Stimulated activated CD8-positive, alpha-beta memory T cell treated with anti-CD3 and anti-CD28 coated beads, Interleukin-7, amount 100 ng/mL, for 24 hours (primary cell): Measurements from ENCODE around the gene TOR1A.
"Not testable (repeated sequence)": the region's sequence is repeated elsewhere in the genome, so short reads cannot be mapped to it uniquely, and the experiment has no call there.

ENCODE experiments used
- DNase-seq: peaks from one replicate; pipeline ENCODE4 v3.0.0-alpha.2; 2020; ENCODE audit warnings: low read depth

The TOR1A gene

DNA sequence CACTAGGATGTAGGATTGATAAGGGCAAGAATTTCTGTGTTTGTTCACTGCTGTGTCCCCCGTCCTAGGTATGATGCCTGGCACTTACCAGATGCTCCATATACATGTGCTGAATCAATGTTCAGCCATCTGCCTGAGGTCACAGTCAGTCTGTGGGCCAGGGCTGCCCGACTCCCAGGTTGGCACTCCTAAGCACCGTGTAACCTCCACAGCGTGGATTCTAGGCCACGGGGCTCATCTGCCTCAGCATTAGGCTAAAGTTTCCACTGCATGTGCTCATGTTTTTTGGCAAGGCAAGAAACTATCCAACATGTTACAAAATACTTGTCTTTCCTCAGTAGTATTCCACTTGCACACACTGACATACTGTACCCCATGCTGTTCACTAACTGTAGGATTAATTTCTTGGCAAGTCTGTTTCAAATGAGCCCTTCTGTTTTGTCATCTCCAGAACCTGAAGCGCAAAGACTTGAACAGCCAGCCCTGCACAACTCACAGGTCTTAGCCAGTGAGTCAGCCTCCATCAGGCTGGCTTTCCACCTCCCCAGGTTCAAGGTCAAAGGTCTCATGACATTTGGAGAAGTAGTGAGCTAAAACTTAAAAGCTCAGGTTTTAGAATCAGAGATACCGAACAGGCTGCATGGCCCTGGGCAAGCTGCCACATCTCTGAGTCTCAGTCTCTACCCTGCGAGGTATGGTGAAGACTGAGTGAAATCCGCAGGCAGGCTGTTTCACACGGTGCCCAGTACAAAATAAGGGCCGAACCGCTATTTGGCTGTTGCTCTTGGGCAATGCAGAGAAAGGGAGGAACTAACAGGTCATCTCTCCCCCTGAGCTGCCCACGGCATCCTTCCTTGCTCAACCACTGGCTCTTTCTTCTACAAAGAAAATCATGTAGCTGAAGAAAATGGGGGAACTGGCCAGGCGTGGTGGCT, 7.2 kb downstream of the TOR1A start:
- no peak for DNase-seq

DNA sequence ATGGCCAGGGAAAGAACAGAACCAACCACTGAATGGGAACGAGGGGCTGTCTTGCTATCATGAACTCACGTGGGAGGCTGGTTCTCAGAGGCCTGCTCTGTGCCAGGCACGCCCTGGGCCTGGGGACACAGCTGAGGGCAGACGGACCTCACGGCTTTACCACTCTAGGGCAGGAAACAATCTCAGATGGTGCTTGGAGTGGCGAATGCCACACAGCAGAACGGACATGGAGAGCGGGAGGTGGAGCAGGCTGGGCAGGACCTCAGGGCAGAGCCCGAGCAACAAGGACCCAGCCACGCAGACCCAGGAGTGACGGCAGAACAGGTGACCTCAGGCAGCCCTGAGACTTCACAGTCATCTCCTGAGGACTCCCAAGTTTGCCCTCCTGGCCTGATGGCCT, 8.7 kb downstream of the TOR1A start:
- no peak for DNase-seq

DNA sequence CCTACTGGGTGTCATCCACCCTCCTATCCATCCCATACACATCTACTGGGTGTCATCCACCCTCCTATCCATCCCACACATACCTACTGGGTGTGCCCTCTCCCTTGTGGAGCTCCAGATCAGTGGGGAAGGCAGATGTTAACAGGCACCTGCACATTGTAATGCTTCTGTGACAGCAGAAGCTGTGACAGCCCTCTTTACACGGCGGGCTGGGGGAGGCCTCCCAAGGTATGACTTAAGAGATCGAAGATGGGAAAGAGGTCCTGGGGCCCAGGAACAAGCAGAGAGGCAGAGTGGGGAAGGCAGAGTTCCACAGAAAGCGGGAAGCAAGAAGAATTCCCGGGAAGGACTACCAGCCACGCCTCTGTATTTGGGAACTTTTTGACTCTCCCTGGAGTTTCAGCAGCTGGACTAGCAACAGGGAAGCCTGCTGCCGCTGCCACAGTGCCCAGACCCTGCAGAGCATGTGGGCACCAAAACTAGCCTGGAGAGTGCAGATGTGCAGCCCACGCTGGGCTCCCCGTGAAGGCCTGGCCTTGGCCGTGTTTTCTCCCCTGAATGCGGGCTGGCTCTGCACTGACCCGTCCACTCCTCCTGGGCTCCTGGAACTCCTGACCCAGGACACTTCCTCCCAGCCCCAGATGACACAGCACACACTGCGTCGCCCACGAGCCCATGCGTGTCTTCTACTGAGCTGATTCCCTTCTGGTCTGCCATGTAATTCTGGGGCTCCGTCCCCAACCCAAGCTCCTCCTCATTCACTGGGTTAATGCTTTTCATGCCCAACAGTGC, 9.3 kb downstream of the TOR1A start:
- DNase-seq: no peak

DNA sequence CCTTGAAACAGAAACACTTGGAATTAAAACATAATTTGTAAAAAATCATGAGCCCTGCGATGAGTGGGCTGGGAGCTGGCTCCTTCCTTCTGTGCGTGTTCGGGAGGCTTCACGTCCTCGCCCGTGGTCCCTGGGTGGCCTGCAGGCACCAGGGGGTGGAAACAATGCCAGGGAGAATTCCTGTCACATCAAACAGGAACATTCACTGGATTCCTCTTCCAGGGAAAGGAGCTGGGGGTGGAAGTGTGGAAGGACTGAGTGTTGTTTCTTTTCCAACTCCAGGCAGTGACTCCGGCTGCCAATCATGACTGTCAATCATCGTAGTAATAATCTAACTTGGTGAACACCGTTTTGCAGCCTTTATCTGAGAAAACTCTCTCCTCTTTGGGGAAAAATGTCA, 10.3 kb downstream of the TOR1A start:
- no peak for DNase-seq

DNA sequence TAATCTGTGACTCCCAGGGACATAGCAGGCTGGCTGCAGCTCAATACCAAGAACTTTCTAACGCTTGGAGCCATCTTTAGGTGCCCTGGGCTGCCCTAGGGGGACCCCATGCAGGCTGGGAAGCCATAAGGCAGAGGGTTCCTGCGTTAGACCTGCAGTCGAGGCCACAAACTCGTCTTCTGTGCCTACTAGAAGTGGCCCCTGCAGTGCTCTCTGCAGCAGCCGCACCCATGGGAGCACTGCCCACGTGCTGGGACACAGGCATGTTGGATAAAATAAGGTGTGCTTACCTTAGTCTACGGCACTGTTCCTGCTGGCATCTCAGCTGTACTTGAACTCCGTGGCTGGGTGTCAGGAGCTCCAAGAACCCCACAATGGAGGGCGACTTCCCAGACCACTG, 11.6 kb downstream of the TOR1A start:
- DNase-seq: no peak

DNA sequence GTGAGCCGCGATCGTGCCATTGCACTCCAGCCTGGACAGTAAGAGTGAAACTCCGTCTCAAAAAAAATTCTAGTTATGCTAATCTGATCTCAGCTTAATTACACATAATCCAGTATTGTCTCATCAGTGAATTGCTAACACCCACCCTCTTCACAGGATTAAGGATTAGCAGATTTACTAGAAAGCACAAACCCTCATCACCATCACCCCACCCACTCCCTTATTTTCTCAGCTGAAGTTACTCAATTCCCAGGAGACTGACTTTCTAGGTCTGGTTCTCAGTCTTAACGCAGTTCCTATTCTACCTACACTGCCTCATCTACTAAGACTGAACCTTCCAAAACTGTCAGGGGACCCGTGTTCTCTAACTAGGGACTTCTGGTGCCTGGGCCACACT, 12.0 kb downstream of the TOR1A start:
- no peak for DNase-seq

DNA sequence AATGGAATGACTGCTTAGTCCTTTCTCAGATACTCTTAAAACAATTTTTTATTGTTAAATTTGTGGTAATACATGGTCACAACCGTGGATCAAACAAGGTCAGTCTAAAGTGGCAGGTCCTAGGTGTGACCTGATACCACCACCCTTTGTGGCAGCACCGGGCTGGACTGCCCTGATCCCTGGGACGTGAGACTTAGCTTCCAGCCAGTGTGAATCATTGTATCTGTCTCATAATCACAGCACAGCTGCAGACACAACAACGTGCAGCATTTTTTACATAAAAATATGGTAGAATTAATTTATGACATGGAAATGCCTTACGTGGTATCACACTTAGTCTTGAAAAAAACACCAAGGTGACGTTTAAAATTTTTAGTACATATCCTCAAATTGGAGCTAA, 13.1 kb downstream of the TOR1A start:
- DNase-seq: no peak

DNA sequence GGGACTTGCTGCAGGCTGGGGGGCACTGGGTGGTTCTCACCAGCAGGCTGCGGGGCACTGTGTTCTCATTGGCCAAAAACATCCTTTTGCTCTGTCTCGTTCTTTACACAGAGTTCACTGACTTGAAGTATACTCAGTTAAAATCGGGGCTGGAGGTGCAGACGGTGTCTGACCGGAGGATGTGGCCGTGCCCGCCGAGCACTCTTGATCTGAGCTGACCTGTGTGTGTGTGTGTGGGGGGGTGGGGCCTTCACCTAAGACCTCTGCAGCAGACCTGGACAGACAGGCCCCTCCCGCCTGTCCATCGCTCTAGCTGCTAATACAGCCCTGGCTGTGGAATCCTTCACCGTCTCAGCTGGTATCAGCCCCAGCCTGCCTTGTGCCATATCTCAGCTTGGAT, 13.8 kb downstream of the TOR1A start:
- DNase-seq: no peak

DNA sequence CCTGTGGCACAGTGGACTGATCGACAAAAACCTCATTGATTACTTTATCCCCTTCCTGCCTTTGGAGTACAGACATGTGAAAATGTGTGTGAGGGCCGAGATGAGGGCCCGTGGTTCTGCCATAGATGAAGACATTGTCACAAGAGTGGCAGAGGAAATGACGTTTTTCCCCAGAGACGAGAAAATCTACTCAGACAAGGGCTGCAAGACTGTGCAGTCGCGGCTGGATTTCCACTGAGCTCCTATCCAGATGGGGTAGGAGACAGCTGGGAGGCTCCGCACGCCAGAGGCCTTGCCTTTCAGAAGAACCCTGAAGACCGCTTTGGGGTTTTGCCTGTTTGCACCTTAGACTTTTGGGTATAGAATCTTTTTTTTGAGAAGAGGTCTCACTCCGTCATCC, 14.6 kb downstream of the TOR1A start:
- no peak for DNase-seq

DNA sequence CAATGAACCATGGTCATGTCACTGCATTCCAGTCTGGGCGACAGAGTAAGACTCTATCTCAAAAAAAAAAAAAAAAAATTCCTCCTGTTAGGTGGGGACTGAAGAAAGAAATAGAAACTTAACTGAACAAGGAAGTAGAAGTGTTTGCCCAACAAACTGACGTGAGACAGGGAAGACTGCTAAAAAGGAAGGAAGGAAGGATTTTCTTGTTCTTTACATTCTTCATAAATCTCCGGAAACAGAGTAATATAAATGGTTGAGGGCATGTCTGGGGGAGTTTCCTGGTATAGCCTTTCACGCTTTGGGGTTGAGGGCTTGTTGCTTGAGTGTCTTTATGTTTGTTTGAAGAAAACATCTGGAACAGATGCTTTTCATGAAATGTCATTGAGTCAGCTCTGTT, 17.9 kb downstream of the TOR1A start:
- DNase-seq: no peak

DNA sequence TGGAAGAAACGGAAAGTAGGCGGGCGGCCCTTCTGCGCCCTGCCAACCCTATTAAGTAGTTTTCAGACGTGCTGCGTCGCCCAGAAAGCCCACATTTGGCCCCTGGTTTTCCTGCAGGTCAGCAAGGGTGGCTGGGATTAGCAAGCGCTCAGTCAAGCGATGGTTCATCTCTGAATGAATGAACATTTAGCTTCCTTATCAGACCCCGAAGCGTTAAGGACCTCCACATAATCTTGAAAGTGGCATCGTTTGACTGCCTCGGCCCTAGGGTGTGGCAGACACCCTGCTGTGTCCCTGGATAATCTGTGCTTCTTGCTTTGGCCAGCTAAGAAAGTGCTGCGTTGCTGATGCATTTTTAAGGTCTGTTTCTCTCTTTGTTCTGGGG, 20.3 kb downstream of the TOR1A start:
- DNase-seq: no peak

DNA sequence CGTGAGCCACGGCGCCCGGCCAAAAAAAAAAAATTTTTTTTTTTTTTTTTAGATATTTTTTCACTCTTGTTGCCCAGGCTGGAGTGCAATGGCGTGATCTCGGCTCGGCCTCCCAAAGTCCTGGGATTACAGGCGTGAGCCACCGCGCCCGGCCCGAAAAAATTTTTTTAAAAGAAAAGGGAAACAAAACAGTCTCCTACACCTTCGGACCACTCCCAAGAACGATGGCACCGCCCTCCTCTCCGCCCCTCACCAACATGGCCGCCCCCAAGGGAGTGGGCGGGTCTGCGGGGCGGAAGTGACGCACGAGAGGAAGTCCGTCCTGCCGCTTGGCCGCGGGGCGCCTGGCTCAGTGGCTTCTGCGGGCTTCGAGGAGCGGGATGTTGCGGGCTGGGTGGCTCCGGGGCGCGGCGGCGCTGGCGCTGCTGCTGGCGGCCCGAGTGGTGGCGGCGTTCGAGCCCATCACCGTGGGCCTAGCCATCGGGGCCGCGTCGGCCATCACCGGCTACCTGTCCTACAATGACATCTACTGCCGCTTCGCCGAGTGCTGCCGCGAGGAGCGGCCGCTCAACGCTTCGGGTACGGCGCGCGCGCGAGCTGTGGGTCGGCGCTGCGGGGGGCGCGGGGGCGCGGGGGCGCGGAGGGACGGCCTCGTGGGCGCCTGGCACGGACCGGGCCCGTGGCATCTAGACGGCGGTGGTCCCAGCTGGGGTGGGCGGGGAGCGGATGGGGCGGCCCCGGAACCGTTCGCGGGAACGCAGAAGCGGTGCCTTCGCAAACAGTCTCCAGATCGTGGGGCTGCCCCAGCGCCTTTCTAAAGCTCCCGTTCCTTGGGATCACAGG, 20.9 kb downstream of the TOR1A start, which contains the start of gene TOR1B:
Gene TOR1B, plus strand, starts transcription at position 352 of the 843 bp plus-strand sequence. Its CDS starts 29 bp downstream, at position 381.
- DNase-seq: peak; percentile 87

DNA sequence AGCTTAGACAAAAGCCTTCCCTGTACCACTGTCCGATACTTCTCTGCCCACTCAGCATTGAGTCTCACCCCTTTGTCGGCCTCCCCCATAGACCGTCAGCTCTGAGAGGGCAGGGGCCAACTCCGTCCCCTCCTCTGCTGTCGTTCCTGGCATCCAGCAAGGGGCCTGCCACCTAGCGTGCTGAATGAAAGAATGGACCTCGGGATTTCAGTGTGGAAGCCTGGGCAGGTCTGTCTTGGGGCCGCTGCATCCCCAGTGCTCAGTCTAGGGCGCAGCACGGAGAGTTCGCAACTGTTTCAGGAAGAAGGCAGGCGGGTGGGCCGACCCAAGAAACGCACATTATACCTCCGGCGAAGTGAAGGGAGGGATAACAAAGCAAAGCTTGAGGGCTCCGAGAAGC, 22.4 kb downstream of the TOR1A start:
- no peak for DNase-seq

DNA sequence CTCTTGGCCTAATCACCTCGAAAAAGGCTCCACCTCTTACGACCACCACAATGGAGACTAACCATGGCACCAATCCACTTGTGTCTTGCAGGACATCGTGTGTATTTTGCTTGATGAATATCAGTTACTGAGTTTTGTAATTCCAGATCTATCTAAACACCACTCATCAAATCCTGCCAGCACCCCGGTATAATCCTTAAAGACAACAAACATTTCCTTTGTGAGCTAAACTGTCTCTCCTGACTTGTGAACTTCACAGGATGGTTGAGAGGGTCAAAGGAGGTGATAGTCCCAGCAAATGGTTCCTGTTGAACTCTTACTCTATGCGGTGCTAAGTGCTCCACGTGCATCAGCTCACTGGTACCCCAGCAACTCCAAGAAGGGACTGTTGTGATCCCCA, 25.0 kb downstream of the TOR1A start:
- DNase-seq: no peak

DNA sequence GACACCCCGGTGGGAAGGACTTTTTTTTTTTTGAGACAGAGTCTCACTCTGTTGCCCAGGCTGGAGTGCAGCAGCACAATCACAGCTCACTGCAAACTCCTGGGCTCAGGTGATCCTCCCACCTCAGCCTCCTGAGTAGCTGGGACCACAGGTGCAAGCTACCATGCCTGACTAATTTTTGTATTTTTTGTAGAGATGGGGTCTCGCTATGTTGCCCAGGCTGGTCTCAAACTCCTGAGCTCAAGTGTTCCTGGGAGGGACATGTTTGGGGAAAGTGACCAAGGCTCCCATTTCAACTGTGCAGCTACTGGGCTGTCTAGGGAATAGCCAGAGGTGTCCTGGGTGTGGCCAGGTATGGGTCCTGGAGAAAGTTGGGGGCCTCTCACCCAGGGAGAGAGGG, 27.9 kb downstream of the TOR1A start:
- DNase-seq: not testable (repeated sequence)

DNA sequence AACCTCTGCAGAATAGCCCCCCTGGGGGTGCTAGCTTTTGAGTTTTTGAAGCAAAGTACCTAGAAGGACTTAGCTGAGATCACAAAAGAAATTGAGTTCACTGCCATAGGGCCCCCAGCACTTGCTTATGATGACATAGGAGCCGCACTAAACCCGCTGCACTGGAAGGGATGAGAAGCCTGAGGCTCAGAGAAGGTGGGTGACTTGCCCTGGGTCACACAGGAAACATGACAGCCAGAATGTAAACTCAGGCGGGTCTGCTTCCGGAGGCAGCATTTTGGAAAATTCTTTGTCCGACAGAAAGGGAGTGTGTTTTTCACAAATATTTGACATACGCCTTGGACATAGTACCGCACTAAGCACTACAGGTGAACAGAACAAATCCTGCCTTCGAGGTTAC, 29.4 kb downstream of the TOR1A start:
- DNase-seq: no peak

DNA sequence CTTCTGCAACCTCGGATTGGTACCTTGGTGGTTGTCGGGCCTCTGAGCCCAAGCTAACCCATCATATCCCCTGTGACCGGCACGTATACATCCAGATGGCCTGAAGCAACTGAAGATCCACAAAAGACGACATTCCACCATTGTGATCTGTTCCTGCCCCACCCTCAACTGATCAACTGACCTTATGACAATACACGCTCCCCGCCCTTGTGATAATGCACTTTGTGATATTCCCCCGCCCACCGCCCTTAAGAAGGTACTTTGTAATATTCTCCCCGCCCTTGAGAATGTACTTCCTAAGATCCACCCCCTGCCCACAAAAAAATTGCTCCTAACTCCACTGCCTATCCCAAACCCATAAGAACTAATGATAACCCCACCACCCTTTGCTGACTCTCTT, 37.5 kb downstream of the TOR1A start:
- no peak for DNase-seq

DNA sequence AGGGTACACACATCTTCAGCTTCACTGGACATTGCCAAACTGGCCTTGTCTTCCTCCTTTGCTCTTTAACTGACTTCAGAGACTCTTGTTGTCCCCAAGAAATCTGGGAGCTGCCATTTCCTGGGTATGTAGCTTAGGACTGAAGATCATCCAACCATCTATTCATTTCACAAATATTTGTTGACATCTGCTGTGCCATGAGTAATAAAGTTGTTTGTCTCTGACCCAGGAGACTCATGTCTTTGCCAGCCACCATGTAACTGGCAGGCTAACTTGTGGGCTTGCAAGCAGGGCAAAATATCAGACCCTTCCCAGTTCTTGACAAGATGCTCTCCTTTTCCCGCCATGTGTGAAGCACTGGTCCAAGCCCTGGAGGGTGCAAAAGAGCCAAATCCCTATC, 38.1 kb downstream of the TOR1A start:
- no peak for DNase-seq

DNA sequence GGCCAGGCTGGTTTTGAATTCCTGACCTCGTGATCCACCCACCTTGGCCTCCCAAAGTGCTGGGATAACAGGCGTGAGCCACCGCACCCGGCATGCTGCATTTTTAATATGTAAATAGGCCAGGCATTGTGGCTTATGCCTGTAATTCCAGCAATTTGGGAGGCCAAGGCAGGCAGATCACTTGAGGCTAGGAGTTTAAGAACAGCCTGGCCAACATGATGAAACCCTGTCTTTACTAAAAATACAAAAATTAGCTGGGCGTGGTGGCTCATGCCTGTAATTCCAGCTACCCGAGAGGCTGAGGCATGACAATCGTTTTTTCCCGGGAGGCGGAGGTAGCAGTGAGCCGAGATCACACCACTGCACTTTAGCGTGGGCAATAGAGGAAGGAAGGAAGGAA, 39.0 kb downstream of the TOR1A start:
- DNase-seq: not testable (repeated sequence)

DNA sequence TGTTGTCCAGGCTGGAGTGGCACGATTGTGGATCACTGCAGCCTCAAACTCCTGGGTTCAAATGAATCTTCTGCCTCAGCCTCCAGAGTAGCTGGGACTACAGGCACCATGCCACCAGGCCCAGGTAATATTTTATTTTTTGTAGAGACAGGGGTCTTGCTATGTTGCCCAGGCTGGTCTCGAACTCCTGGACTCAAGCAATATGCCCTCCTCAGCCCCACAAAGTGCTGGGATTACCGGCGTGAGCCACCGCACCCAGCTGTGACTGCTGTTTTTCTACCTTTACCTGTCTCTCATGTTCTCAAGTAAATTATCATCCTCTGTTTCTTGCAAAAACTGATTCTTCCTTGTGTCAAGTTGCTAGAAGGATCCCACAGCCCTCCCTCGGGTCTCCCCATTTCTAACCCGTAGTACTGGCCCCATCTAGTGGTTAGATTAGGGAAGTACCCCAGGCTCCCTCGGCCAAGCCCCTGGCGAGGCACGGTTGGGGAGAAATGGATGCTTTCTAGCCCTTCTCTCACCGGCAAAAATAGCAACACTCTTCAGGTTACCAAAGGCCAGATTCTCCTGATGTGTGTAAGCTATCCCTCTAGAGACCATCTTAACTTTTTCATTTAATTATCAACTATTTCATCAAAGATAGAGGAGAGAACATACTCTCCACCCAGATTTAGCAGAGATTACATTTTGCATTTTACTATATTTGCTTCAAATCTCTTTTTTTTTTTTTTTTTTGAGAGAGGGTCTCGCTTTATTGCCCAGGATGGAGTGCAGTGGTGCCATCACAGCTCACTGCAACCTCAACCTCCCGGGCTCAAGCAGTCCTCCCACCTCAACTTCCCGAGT, 40.2 kb downstream of the TOR1A start:
- peak; percentile 43 for DNase-seq

DNA sequence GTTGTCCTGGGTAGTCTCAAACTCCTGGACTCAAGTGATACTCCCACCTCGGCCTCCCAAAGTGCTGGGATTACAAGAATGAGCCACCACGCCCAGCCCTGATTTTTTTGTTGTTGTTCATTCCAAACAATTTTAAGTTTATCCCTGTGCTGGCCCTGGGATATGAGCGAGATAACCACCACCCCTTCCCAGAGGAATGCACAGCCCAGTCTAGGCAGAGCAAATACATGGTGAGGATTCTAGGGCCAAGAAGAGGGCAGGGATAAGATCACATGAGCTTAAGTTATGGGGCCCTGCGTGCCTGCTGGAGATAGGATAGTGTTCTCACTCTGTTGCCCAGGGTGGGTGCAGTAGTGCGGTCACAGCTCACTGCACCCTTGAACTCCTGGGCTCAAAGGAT, 42.0 kb downstream of the TOR1A start:
- DNase-seq: no peak
